Neural cell (in vitro differentiated cells): ENCODE results near the gene GRB2. TPM values are rescaled to one million over a fixed set of nuclear protein-coding genes. Genes with fewer than 3 reads are reported as not detected.

Experiments
- H2AFZ ChIP-seq: fragments of 200-600, 300-800 bp; sonication (generic), shearing (Covaris generic); 2 replicates; pipeline ENCODE4 v1.6.0; 2014; ENCODE audit warnings: low read depth, mild to moderate bottlenecking, antibody characterized with exemption, low read length, moderate library complexity
- H3F3A ChIP-seq: fragments of 200-600 bp; shearing (Covaris generic); 2 replicates; pipeline ENCODE4 v1.6.1; 2016; ENCODE audit warnings: mild to moderate bottlenecking, moderate library complexity, mixed read lengths, antibody characterized with exemption, low read length; ENCODE audit not compliant: insufficient read depth, poor library complexity, severe bottlenecking
- H3K27ac ChIP-seq: fragments of 200-600, 300-800 bp; sonication (generic), shearing (Covaris generic); 2 replicates; pipeline ENCODE4 v1.5.1; 2014; ENCODE audit warnings: mild to moderate bottlenecking, low read length, moderate library complexity
- H3K27me3 ChIP-seq: fragments of 300-800, 200-600 bp; sonication (generic), shearing (Covaris generic); 2 replicates; pipeline ENCODE4 v1.6.0; 2014; ENCODE audit warnings: mild to moderate bottlenecking, low read depth, low read length, moderate library complexity; ENCODE audit not compliant: insufficient read depth
- H3K36me3 ChIP-seq: fragments of 300-800, 200-600 bp; sonication (generic), shearing (Covaris generic); 2 replicates; pipeline ENCODE4 v1.5.1; 2014; ENCODE audit warnings: mild to moderate bottlenecking, antibody characterized with exemption, low read length, moderate library complexity; ENCODE audit not compliant: insufficient read depth
- H3K4me2 ChIP-seq: fragments of 300-800, 200-600 bp; sonication (generic), shearing (Covaris generic); 2 replicates; pipeline ENCODE4 v1.6.0; 2014; ENCODE audit warnings: mild to moderate bottlenecking, low read length
- H3K4me3 ChIP-seq: fragments of 300-800, 200-600 bp; sonication (generic), shearing (Covaris generic); 2 replicates; pipeline ENCODE4 v1.5.1; 2014; ENCODE audit warnings: mild to moderate bottlenecking, low read length, moderate library complexity
- H3K79me2 ChIP-seq: fragments of 200-600 bp; shearing (Covaris generic); replicated peaks from 2 replicates; pipeline ENCODE4 v1.6.0; 2014; ENCODE audit warnings: mild to moderate bottlenecking, low read length, moderate library complexity; ENCODE audit not compliant: insufficient read depth
- H3K9ac ChIP-seq: fragments of 300-800, 200-600 bp; sonication (generic), shearing (Covaris generic); 2 replicates; pipeline ENCODE4 v1.6.1; 2016; ENCODE audit warnings: mild to moderate bottlenecking, low read length, mixed read lengths
- H3K9me2 ChIP-seq: fragments of 200-600 bp; shearing (Covaris generic); 2 replicates; pipeline ENCODE4 v1.6.1; 2016; ENCODE audit warnings: mild to moderate bottlenecking, low read length, mixed read lengths; ENCODE audit not compliant: insufficient read depth
- H3K9me3 ChIP-seq: fragments of 200-600, 300-800 bp; sonication (generic), shearing (Covaris generic); 2 replicates; pipeline ENCODE4 v1.6.1; 2016; ENCODE audit warnings: mild to moderate bottlenecking, mixed run types, low read length, moderate library complexity, mixed read lengths
- H4K20me1 ChIP-seq: fragments of 200-600 bp; shearing (Covaris generic); 2 replicates; pipeline ENCODE4 v1.6.1; 2016; ENCODE audit warnings: mild to moderate bottlenecking, mixed run types; ENCODE audit not compliant: insufficient read depth
- CTCF ChIP-seq: fragments of 450-650 bp; IDR thresholded peaks from 2 replicates; pipeline ENCODE4 v1.5.1; 2014; ENCODE audit warnings: antibody characterized with exemption, mild to moderate bottlenecking, moderate library complexity; ENCODE audit not compliant: poor library complexity, severe bottlenecking
- EP300 ChIP-seq: fragments of 450-650 bp; conservative IDR thresholded peaks from 2 replicates; pipeline ENCODE4 v1.6.1; 2014; ENCODE audit warnings: antibody characterized with exemption, mild to moderate bottlenecking, moderate library complexity; ENCODE audit not compliant: poor library complexity, severe bottlenecking
- MXI1 ChIP-seq: fragments of 450-650 bp; conservative IDR thresholded peaks from 2 replicates; pipeline ENCODE4 v1.6.1; 2014; ENCODE audit warnings: antibody characterized with exemption, mild to moderate bottlenecking; ENCODE audit not compliant: poor library complexity, severe bottlenecking
- POLR2AphosphoS5 ChIP-seq: IDR thresholded peaks from 2 replicates; pipeline ENCODE4 v1.6.1; 2012
- RAD21 ChIP-seq: fragments of 450-650 bp; conservative IDR thresholded peaks from 2 replicates; pipeline ENCODE4 v1.6.1; 2014; ENCODE audit warnings: antibody characterized with exemption, mild to moderate bottlenecking, moderate library complexity
- REST ChIP-seq: IDR thresholded peaks from 2 replicates; pipeline ENCODE4 v1.6.1; 2012; ENCODE audit warnings: borderline replicate concordance
- SMC3 ChIP-seq: fragments of 450-650 bp; conservative IDR thresholded peaks from 2 replicates; pipeline ENCODE4 v1.6.1; 2014; ENCODE audit warnings: antibody characterized with exemption, mild to moderate bottlenecking, moderate library complexity; ENCODE audit not compliant: poor library complexity
- polyA plus RNA-seq: library from polyadenylated mRNA; depleted of rRNA; stranded (reverse); fragments of >200 nt; gene quantifications from 2 replicates; pipeline ENCODE4 v1.2.3, GENCODE V29; 2014

Gene GRB2
- polyA plus RNA-seq, 1 donor from 2014 or later = 134 TPM

GRCh38 chr17:75321506-75321905 lies 84.0 kb downstream of the GRB2 start:
- H3K4me2 ChIP-seq = no peak overlapping the region
- peaks cover under 1% of the 10 kb centered on the region for H3K79me2 ChIP-seq
- no peak overlapping the region for H3K4me3 ChIP-seq
- no peaks in the 10 kb centered on the region for H3K9me2 ChIP-seq
- no peak overlapping the region for H2AFZ ChIP-seq
- H3K9ac ChIP-seq = no peak overlapping the region
- H3K27me3 ChIP-seq = no peaks in the 10 kb centered on the region
- H3F3A ChIP-seq = no peaks in the 10 kb centered on the region
- no peaks in the 10 kb centered on the region for H3K36me3 ChIP-seq
- no peaks in the 10 kb centered on the region for H3K9me3 ChIP-seq
- H4K20me1 ChIP-seq = peaks cover 4% of the 10 kb centered on the region
- H3K27ac ChIP-seq = no peak overlapping the region
- TF ChIP-seq POLR2AphosphoS5 = no peak
- no peak for TF ChIP-seq SMC3
- TF ChIP-seq RAD21 = no peak
- no peak for TF ChIP-seq CTCF
- no peak for TF ChIP-seq MXI1
- TF ChIP-seq REST = no peak

GRCh38 chr17:75319904-75320691 lies 85.4 kb downstream of the GRB2 start:
- H3K36me3 ChIP-seq = no peaks in the 10 kb centered on the region
- H3F3A ChIP-seq = no peaks in the 10 kb centered on the region
- no peak overlapping the region for H2AFZ ChIP-seq
- H3K9me2 ChIP-seq = no peaks in the 10 kb centered on the region
- H3K79me2 ChIP-seq = no peaks in the 10 kb centered on the region
- no peak overlapping the region for H3K9ac ChIP-seq
- peaks cover 4% of the 10 kb centered on the region for H4K20me1 ChIP-seq
- H3K27me3 ChIP-seq = no peaks in the 10 kb centered on the region
- TF ChIP-seq MXI1 = no peak
- no peak for TF ChIP-seq REST
- no peak for TF ChIP-seq EP300
- H3K4me2 ChIP-seq = no peak overlapping the region
- no peak overlapping the region for H3K27ac ChIP-seq
- H3K9me3 ChIP-seq = no peaks in the 10 kb centered on the region
- no peak overlapping the region for H3K4me3 ChIP-seq
